Ecto neural progenitor cell (in vitro differentiated cells): Measurements from ENCODE around the gene PHKB.

Experiments
- DNase-seq: peaks from one replicate; pipeline ENCODE4 v3.0.0-alpha.2; 2018; ENCODE audit warnings: low spot score

Gene PHKB

DNA sequence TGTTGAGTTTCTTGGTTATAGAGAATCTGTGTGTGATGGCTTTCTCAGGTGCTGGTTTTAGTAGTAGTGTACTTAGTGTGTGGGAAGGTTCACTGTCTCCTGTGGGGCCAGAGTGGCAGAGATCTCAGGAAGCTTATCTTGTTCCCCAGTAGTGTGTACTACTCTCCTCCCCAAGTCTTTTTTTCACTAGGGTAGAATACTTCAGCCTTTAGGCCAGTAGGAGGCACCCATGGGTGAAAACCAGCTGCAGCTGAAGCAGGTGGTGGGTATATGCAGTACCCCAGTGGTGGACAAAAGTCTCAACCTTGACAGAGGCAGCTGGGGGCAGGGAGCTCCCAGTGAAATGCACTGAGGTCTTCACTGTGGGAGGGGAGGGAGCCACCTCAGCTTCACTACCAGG lies 109.9 kb downstream of the PHKB start:
- no peak for DNase-seq

DNA sequence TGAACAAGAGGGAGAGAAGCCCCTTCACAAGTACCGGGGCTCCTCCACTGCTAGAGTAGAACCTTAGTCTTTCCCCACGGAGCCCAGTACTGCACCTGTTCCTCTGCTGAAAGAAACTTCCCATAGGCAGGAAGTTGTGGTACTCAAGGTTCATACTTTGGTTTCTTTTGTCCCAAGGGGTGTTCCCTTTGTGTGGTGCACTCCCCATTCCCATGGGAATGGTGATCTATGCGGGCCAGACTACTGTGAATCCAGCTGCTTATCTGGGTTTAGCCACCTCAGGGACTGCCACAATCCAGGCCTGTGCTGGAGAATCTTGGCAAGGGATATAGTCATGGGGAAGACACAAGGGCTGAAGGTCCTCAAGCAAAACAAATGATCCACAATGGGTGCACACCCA lies 110.6 kb downstream of the PHKB start:
- DNase-seq = no peak

DNA sequence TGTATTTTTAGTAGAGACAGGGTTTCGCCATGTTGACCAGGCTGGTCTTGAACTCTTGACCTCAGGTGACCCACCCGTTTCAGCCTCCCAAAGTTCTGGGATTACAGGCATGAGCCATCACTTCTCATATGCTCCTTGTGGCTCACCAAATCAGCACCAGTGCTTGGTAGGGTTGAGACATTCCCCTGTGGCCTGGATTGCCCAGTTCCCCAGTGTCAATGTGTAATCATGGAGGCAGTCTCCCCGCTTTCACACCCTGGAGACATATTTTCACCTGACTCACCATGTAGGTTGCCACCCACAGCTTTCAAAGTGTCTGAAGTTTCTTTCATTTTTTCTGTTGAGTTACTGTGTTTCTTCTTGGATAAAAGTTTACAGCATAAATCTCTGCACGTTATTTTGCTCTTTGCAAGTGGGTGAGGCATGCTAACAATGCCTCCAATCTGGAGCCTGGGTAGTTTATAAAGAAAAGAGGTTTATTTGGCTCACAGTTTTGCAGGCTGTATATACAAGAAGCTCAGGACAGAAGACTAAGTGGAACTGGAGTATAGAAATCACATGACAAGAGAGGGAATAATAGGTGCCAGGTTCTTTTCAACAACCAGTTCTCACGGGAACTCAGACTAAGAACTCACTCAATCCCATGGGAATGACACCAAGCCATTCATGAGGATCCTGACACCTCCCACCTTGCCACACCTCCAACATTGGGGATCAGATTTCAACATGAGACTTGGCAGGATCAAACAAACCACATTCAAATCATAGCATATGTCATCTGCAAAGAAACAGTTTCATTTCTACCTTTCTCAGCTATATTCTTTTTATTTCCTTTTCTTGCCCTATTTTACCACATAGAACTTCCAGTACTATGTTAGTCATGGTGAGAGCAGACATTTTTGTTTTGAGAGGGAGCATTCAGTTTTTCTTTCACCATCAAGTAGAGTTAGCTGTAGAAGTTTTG lies 113.2 kb downstream of the PHKB start:
- no peak for DNase-seq

DNA sequence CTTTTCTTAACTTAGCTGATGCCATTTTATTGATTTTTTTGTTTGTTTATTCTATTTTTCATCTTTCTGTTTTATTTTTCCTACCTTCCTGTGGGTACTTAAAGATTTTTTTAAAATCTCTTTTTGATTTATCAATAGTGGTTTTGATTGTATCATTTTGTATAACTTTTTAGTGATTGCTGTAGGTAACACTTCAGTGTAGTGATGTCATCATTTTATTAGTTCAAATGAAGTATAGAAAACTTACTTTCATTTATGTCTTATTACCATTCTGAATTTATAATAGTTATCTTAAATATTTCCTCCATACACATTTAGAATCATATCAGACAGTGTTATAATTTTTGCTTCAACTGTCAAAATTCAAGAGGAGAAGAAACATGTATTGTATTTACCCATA lies 115.9 kb downstream of the PHKB start:
- no peak for DNase-seq

DNA sequence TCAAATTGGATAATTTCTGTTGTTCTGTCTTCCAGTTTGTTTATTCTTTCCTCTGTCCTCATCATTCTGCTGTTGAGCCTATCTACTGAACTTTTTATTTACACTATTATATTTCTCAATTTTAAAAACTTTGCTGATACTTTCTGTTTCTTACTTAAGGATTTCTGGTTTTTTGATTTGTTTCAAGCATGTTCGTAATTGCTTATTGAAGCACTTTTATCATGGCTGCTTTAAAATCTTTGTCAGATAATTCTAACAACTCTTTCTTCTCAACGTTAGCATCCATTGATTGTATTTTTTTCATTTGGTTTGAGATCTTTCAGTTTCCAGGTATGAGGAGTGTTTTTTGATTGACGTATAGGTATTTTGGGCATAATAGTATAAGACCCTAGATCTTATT lies 116.9 kb downstream of the PHKB start:
- no peak for DNase-seq

DNA sequence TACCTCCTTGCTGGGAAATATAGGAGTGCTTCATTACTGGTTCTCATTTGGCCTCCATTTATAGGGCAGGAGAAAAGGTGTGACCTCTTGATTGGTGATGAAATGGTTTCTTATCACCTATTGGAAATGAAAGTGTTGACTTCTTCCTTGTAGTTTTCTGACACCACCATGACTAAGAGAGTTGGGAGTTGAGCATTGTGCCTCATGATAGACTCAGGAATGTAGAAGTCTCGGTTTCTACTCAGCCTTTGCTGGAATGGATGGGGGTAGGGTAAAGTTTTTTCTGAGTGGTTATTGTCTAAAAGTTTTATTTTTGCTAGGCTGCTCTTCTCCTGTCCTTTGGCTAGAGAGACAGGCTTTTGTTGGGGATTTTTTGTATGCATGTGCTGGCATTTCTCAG lies 117.4 kb downstream of the PHKB start:
- no peak for DNase-seq

DNA sequence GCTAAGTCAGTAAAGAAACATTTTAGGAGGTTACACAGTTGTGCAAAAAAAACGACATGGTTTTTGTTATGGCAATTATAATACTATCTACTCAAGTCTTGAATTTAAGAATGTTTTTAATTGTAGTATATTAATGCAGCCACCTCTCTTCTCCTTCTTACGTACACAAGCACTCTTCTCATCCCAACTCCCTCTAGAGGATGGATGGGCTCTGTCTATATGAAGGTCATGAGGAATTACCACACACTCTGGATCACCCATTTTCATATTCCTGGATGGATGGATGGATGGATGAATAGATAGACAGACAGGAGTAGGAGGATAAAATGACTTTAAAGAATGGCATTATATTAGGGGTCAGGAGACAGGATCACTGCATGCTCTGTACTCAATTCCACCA lies 120.0 kb downstream of the PHKB start:
- DNase-seq = no peak

DNA sequence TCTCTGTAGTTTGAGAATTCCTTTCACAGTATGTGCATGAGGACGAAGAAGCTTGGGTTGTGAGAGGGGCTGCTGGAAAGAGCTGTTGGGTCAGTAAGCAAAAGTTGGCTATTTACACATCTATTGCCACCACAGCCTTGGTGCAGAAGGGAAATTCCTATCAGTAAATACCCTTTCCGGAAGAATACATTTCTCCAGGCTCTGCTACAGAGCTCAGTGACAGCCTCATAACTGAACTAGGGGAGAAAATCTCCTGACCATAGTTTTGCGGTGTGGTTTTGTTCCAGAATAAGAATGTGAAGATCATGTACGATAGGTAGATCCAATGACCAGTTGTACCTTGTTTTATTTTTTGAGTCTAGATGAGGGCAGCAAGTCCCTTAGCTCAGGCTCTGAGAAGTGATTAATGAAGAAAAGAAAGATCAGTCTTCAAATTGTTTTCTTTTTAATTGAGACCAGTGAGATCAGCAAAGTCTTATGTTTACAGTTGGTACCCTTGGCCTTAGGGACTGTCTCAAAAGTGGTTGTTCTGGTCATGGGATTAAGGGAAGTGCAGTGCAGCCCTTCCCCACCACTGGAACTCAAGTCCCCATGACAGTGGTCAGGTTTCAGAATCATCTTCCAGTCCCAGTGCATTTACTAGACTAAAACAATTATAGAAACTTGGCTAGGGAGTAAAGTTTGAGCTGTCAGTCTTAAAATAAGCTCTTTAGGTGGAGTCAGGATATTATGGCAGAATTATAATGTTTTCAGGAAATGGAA lies 123.5 kb downstream of the PHKB start:
- DNase-seq = no peak

DNA sequence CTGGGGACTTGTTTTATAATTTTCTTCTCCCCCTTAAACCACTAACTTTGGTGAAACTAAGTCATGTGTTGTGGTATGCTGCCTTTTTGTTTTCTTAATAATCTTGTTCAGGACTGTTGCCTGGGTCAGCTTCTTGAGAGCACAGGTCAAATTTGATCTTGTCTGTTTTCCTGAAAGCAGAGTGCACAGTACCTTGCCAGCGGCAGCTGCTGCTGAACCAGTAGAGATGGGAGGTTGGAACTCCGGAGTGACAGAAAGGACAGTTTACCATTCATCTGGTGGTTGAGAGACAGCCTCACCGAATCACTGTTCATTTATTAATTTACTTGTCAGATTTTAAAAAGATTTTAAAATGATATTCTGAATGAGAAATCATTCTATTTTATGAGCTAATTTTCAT lies 125.0 kb downstream of the PHKB start:
- no peak for DNase-seq

DNA sequence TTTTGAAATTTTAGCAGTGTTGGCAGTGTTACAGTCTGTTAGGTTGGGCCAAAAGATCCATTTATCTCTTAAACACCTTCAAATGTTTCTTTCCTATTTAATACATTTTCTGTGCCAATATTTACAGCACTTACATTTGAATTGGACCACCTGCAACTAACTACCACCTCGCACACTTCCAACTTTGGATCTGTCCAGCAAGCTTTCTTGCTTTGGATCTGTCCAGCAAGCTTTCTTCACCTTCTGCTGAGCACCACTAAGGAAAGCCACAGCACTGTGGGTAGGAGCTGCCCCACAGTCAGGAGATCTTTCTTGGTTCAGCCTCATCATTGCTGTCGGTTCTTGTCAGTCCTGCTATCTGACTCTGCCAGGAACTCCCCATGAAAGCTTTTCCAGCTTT lies 129.3 kb downstream of the PHKB start:
- DNase-seq = no peak

DNA sequence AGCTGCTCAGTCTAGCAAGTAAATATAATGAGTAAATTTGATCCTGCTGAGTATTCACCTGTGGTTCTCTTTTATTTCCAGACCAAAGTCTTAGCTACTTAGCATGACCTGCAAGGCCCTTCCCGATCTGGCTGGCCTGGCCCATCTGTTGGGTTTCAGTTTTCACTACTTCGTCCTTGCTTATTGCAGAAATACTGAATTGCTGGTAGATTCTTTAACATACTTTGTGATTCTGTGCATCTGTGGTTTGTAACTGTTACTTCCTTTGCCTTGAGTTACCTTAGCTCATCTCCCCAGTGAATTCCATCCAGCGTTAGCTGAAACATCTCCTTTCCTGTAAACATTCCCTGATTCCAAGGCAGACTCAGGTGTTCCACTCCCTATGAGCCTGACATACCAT lies 131.1 kb downstream of the PHKB start:
- no peak for DNase-seq

DNA sequence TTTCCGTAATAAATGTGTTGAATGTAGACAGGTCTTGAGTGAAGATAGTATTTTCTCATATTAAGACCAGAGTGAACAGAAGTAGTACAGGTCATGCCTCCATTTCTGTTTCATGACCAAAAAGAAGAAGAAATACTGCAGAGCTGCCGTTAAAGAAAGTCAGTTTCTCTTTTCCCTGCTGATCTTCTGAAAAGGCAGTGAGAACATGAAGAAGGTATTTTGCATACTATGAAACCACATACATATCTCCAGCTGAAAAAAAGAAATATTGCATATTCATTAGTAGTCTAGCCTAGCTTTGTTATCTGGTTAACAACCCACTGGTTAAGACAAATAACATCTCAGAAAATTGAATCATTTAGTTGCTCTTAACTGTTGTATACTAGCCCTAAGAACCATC lies 138.4 kb downstream of the PHKB start:
- no peak for DNase-seq

DNA sequence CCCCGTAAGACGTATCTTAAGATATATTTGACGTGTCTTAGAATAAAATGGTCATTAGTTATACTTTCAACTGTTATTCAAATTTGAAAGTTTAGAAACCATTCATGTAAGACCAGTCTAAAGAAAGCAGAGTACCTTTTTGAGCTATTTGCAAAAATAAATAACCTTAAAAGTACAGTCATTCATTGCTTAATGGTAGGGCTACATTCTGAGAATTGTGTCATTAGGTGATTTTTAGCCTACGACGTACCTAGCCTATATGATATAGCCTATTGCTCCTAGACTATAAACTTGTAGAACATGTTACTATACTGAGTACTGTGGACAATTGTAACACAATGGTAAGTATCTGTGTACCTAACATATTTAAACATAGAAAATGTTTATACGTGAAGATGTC lies 139.2 kb downstream of the PHKB start:
- no peak for DNase-seq

DNA sequence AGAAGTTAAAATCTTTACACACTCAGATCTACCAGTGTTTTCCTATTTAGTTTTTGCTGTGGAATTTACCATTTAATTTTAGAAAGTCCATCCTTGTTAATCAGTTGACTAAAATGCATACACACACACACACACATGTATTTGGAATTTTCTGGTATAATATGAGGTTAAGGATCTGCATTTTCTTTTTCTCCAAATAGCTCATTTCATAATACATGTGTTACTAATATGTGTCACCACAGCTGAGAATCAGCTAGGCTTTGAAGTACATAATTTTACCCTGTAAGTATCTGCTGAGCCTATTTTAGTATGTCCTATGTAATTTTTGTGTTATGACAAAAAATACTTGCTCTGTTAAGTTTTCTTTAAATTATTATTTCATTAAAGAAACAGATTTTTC lies 143.2 kb downstream of the PHKB start:
- DNase-seq = no peak

DNA sequence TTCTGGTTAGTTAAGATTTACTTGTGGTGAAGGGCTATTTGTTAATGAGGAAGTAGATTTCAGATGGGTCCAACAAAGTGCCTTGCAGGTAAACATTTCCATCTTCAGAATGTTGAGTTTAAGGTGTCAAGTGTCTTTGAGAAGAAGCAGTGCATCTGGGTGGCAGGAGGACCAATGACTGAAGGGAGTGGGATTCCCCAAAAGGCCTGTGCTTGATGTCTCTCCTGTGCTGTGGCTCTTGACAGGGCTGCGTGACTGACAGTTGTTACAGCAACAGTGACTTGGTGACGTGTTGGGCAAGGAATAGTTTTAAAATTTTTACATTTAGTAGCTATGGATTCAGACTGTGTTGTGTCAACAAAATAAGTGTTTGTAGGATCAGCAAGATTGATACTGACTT lies 149.9 kb downstream of the PHKB start:
- no peak for DNase-seq

DNA sequence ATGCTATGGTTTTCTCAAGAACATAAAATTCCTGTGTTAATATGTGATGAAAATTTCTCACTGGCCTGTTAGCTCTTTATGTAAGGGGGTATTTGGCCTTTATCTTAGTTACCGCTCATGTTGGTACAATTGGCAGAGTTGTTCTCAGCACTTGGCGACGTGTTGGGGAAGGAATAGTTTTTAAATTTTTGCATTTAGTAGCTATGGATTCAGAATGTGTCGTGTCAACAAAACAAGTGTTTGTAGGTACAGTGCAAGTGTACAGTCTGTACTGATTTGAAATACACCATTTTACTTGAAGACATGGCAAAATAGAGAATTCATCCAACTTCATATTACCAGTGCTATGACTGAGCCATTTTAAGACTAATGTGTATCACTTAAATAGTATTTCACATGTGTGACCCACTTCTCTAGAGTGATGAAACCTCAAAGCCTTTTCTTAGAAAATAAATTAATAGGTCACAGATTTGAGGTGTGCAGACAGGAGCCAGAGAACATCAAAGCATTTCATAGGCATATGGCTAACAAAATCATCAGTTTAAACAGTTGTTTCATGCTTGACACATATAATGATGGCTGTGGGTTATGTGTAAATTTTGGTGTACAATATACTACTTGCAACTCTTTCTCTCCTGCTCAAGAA lies 150.8 kb downstream of the PHKB start:
- no peak for DNase-seq

DNA sequence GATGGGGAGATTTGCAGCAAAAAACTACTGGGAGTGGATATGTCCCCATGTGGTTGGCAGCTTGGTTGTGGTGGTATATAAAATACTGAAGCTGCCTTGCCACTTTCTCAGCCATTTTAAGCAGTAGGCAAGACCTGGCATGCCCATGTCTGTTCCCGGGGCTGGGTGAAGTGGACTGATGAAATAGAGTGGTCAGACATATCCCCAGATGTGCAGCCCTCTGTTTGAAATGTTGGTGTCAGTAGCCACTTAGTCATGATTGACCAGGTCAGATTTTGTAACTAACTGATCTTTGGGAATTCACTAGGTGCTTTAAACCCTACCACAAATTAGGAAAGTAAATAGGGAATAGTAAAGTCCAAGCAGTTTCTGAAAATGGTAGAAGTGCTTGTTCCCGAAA lies 151.6 kb downstream of the PHKB start:
- DNase-seq = no peak

DNA sequence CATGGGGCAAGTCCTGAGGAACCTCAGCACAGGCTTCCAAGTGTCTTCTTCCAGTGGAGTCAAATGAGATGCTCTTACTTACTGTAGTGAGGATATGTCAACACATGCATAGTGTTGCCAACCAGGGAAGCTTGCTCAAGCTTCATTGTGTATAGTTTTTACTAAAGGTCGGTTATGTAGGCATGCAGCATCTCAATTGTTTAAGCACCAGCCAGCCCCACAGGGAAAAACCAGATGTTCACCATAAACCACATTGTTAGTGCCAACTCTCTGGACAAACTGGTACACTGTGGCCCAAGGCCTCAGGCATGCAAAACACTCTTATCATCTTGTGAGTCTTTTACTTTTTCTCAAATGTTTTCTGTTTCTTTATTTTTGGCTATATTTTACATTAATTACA lies 152.1 kb downstream of the PHKB start:
- DNase-seq = no peak

DNA sequence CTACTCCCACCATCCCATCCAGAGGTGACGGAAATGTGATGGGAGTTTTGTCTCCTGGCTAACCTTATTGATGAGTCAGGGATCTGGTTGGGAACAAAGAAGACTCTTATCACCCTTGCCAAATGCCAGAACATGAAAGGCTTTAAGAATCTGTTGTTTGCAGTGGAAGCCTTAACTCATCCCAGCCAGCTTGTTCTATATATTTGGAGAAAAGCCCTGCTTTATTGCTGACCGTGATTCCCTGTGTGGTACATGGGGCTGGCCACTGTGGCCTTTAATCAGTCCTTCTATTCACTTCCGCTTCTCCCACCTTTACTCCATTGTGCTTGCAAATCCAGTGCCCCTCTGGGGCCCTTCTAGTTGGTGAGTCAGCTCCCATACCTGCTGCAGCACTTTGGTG lies 156.6 kb downstream of the PHKB start:
- DNase-seq = no peak

DNA sequence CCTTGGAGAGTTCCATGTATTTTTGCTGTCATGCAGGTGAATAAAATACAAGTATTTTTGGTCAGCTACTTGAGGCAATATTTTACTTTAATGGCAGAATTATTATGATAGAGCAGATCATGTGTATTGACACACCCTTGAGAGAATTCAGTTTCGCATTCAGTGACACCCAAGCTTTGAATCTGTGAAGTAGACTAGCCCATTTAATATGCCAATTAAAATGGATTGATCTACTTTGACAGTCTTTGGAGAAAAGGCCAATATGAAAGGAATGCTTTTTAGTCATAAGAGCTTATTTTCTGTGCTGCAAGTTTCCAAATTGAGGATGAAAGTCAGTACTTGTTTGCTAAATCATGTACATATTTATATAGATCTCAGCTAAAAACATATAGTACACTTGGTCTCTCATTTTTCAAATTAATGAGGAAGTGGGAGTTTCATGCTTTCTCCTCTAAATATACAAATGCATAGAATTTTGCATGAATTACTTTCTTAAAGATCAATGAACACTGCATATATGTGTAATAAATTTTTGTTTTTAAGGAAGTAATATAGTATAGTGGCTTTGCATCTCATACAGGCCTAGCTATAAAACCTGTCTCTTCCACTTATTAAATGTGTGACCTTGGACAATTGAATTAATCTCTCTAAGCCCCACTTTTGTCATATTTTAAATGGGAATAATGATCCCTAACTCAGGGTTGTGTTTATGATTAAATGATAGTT lies 161.5 kb downstream of the PHKB start:
- DNase-seq = no peak

DNA sequence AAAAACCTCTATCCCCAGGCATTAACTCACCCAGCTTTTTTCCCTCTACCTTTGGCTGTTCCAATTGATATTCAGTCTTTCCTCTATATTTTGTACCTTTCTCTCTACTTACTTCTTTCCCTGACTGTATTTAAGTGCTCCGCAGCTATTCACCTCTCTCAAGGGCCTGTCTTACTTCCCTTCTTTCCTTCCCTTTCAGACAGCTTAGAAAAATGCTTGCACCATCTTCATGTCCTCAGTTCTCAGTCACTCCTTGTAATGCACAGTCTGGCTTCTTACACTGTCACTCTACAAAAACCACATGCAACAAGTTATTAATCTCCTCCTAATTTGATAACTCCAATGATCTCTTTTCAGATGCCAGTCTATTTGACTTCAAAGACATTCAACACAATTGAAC lies 163.4 kb downstream of the PHKB start:
- no peak for DNase-seq

DNA sequence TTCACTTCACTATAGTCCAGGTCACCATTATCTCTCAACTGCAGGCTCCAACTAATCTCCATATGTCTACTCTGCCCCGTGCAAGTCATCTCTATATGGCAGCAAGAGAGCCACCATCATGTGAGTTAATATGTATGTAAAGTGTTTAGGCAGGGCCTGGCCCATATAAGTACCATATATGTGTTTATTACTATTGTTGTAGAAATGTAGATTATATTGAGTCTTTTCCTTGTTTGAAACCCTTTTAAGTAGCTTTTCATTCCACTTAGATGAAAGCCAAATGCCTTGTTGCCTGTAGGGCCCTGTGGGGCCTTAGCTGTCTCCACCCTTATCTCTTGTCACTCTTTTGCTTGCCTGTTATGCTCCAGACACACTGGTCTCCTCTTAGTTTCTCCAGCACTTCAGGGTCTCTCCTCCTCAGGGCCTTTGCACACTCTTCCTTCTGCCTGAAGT lies 164.0 kb downstream of the PHKB start:
- DNase-seq = no peak
